Kidney epithelial cell (primary cell): ENCODE data around the gene CLEC2L. TPM values are rescaled to one million over a fixed set of nuclear protein-coding genes. Genes with fewer than 3 reads are reported as not detected.

Source experiments
- DNase-seq: peaks from one replicate; pipeline ENCODE4 v3.0.0-alpha.2; 2010; ENCODE audit warnings: low read depth
- H3K27me3 ChIP-seq: 2 replicates; pipeline ENCODE4 v1.6.0; 2011; ENCODE audit warnings: low read length; ENCODE audit not compliant: control insufficient read depth, insufficient read depth
- H3K36me3 ChIP-seq: 2 replicates; pipeline ENCODE4 v1.5.1; 2011; ENCODE audit warnings: low read length; ENCODE audit not compliant: control insufficient read depth, insufficient read depth
- H3K4me3 ChIP-seq: 2 replicates; pipeline ENCODE4 v1.5.1; 2011; ENCODE audit warnings: low read depth, mild to moderate bottlenecking, control low read depth, low read length
- CTCF ChIP-seq: IDR thresholded peaks from 2 replicates; pipeline ENCODE4 v1.5.1; 2011; ENCODE audit warnings: mild to moderate bottlenecking, moderate library complexity, low read length, control low read depth, inconsistent platforms; ENCODE audit not compliant: insufficient read depth, poor library complexity, severe bottlenecking
- total RNA-seq: library from RNA; depleted of rRNA; stranded (reverse); fragments of >200 nt; gene quantifications from 2 replicates; pipeline ENCODE4 v1.2.3, GENCODE V29; 2015

Gene CLEC2L
- total RNA-seq, 1 donor from 2014 or later = not detected

GRCh38 chr7:139494835-139495579 is 28.5 kb upstream of the CLEC2L start:
- Histone ChIP-seq H3K36me3 (no peaks in the 10 kb centered on the region), H3K27me3 (peaks cover 13% of the 10 kb centered on the region), H3K4me3 (no peak overlapping the region)
- no peak for TF ChIP-seq CTCF
- no peak for DNase-seq

- Histone ChIP-seq H3K4me3 (no peak overlapping the region), H3K36me3 (no peaks in the 10 kb centered on the region), H3K27me3 (peaks cover 13% of the 10 kb centered on the region)
- DNase-seq = no peak
- TF ChIP-seq CTCF = no peak
Measured at GRCh38 chr7:139495580-139496125, 27.8 kb upstream of the CLEC2L start.

- TF ChIP-seq CTCF = no peak
- no peak overlapping the region for H3K4me3 ChIP-seq
- DNase-seq = no peak
- peaks cover 13% of the 10 kb centered on the region for H3K27me3 ChIP-seq
- no peaks in the 10 kb centered on the region for H3K36me3 ChIP-seq
Measured at GRCh38 chr7:139496528-139496927, 27.0 kb upstream of the CLEC2L start.

GRCh38 chr7:139500770-139501138 is 22.7 kb upstream of the CLEC2L start:
- Histone ChIP-seq H3K4me3 (no peak overlapping the region), H3K27me3 (peaks cover 10% of the 10 kb centered on the region), H3K36me3 (no peaks in the 10 kb centered on the region)
- no peak for DNase-seq
- TF ChIP-seq CTCF = no peak

GRCh38 chr7:139502226-139502625 is 21.3 kb upstream of the CLEC2L start:
- no peak for DNase-seq

More at GRCh38 chr7:139502226-139502625, 21.3 kb upstream of the CLEC2L start:
- Histone ChIP-seq H3K4me3 (no peak overlapping the region), H3K36me3 (no peaks in the 10 kb centered on the region), H3K27me3 (peaks cover 6% of the 10 kb centered on the region)
- no peak for TF ChIP-seq CTCF
